ENCODE measurements around the gene CAPN12. TPM values are rescaled to one million over a fixed set of nuclear protein-coding genes. Genes with fewer than 3 reads are reported as not detected.

The CAPN12 gene
- total RNA-seq, 2 experiments from 2014 or later: 1.6 to 2.0 TPM

DNA sequence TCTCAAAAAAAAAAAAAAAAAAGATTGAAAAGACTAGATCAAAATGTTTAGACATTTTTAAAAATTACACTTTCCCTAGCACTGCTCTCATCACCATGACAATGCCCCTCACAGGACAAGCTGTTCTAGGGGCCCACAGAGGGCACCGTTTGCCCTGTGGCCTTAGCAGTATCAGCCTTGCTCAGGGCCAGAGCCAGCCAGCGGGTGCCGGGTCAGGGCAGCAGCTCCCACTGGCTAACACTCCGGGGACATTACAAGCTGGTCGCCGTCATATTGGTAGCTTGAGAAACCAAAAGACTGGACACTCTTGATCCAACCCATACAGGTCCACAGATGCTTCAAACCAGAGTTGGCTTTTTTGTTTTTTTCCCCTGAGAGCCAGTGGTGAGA, 18.0 kb downstream of the CAPN12 start:
- no peaks in the 10 kb centered on the region for H3K9me3 Mint-ChIP-seq
- TF ChIP-seq, protein P1, sequence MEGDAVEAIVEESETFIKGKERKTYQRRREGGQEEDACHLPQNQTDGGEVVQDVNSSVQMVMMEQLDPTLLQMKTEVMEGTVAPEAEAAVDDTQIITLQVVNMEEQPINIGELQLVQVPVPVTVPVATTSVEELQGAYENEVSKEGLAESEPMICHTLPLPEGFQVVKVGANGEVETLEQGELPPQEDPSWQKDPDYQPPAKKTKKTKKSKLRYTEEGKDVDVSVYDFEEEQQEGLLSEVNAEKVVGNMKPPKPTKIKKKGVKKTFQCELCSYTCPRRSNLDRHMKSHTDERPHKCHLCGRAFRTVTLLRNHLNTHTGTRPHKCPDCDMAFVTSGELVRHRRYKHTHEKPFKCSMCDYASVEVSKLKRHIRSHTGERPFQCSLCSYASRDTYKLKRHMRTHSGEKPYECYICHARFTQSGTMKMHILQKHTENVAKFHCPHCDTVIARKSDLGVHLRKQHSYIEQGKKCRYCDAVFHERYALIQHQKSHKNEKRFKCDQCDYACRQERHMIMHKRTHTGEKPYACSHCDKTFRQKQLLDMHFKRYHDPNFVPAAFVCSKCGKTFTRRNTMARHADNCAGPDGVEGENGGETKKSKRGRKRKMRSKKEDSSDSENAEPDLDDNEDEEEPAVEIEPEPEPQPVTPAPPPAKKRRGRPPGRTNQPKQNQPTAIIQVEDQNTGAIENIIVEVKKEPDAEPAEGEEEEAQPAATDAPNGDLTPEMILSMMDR (IDR thresholded peaks at IDR 0.05): no peak
- peaks cover 71% of the 10 kb centered on the region for H3K36me3 ChIP-seq (ENCODE audit: insufficient read depth, low read length)
- H3K4me3 Mint-ChIP-seq: no peak overlapping the region
- ChIA-PET CTCF (interaction anchor here (1.2 kb wide), 1 partner anchor 43 kb away, joined by 3 read pairs; no protein-coding TSS in a partner anchor), POLR2A (interaction anchor here (0.9 kb wide), 1 partner anchor 43 kb away, joined by 3 read pairs; no protein-coding TSS in a partner anchor)
- H3K4me1 Mint-ChIP-seq (ENCODE audit: low read depth): peaks cover 4% of the 10 kb centered on the region
- peak overlapping the region in 1 of 2 donors; percentile 15 for H3K27ac ChIP-seq (ENCODE audit: low read depth in 1 of 2, low read length in 2 of 2)
- no peak overlapping the region for H3K4me3 ChIP-seq (ENCODE audit: low read length)
- no peak for DNase-seq
- no peaks in the 10 kb centered on the region for H3K27me3 ChIP-seq (ENCODE audit: control insufficient read depth in 1 of 2, insufficient read depth in 2 of 2, low read length in 2 of 2)
- no peak overlapping the region for H3K27ac Mint-ChIP-seq
- H3K36me3 Mint-ChIP-seq (ENCODE audit: low read depth): peaks cover 33% of the 10 kb centered on the region
- no peaks in the 10 kb centered on the region for H3K27me3 Mint-ChIP-seq
- H3K9me3 ChIP-seq (ENCODE audit: control insufficient read depth in 1 of 2, insufficient read depth in 1 of 2, low read length in 2 of 2): no peaks in the 10 kb centered on the region
- H3K4me1 ChIP-seq (ENCODE audit: insufficient read depth, low read length): peaks cover 17% of the 10 kb centered on the region
- intact Hi-C loops (cut with DNase I, micrococcal nuclease): no loop called here
- no peak for ATAC-seq (ENCODE audit: poor library complexity)

DNA sequence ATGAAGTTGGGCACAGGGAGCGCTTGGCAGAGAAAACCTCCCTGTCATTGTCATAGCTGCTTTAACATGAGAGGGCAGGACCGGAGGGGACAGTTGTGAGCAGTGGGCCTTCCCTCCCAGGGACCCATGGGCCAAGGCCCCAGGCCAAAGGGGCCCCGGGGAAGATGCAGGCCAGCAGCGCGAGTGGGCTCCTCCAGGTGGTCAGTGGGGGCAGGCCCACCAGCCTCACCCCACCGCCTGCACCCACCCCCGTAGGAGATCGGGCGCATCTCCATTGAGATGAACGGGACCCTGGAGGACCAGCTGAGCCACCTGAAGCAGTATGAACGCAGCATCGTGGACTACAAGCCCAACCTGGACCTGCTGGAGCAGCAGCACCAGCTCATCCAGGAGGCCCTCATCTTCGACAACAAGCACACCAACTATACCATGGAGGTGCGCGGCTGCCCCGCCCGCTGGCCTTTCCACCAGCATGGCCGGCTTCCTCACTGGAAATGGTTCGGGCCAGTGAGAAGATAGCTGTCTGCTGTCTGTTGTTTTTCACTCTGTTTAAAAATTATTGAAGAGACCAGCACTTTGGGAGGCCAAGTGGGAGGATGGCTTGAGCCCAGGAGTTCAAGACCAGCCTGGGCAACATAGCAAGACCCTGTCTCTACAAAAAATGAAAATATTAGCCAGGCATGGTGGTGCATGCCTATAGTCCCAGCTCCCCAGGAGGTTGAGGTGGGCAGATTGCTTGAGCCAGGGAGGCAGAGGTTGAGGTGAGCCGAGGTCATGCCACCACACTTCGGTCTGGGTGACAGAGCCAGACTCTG, 18.6 kb downstream of the CAPN12 start:
- Mint-ChIP-seq H3K4me1 (ENCODE audit: low read depth) (peaks cover 4% of the 10 kb centered on the region), H3K36me3 (ENCODE audit: low read depth) (peaks cover 39% of the 10 kb centered on the region), H3K27ac (no peak overlapping the region), H3K4me3 (no peak overlapping the region), H3K9me3 (no peaks in the 10 kb centered on the region), H3K27me3 (no peaks in the 10 kb centered on the region)
- ChIA-PET CTCF (interaction anchor here (0.8 to 1.2 kb wide), 2 partner anchors 44 to 91 kb away, joined by 3 read pairs; no protein-coding TSS in a partner anchor), POLR2A (interaction anchor here (0.9 kb wide), 1 partner anchor 44 kb away, joined by 3 read pairs; no protein-coding TSS in a partner anchor)
- DNase-seq (no peak), ATAC-seq (ENCODE audit: poor library complexity) (no peak)
- Histone ChIP-seq H3K4me1 (ENCODE audit: insufficient read depth, low read length) (peaks cover 17% of the 10 kb centered on the region), H3K4me3 (ENCODE audit: low read length) (no peak overlapping the region), H3K27me3 (ENCODE audit: control insufficient read depth in 1 of 2, insufficient read depth in 2 of 2, low read length in 2 of 2) (no peaks in the 10 kb centered on the region), H3K9me3 (ENCODE audit: control insufficient read depth in 1 of 2, insufficient read depth in 1 of 2, low read length in 2 of 2) (no peaks in the 10 kb centered on the region), H3K27ac (ENCODE audit: low read depth in 1 of 2, low read length in 2 of 2) (no peak overlapping the region), H3K36me3 (ENCODE audit: insufficient read depth, low read length) (peaks cover 74% of the 10 kb centered on the region)
- intact Hi-C loops (cut with DNase I, micrococcal nuclease): no loop called here
- TF ChIP-seq, protein P1 (IDR thresholded peaks at IDR 0.05): no peak

DNA sequence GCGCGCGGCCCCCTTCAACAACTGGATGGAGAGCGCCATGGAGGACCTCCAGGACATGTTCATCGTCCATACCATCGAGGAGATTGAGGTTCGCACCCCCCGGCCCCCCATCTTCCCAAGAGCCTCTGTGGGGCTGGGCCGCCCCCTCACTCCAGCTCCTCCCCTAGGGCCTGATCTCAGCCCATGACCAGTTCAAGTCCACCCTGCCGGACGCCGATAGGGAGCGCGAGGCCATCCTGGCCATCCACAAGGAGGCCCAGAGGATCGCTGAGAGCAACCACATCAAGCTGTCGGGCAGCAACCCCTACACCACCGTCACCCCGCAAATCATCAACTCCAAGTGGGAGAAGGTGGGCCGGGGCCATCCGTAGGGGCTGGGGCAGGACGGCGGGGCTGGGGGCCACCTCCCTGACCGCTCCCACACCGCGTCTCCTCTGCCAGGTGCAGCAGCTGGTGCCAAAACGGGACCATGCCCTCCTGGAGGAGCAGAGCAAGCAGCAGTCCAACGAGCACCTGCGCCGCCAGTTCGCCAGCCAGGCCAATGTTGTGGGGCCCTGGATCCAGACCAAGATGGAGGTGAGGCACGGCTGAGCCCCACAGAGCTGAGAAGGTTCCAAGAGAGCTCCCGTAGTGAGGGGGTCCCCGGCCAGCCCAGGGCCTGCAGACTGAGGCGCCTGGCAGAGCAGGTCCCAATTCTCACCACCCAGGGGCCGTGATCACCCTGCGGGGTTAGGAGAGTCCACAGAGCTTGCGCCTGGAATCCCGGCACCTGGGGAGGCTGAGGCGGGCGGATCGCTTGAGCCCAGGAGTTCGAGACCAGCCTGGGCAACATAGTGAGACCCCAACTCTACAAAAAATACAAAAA, 20.1 kb downstream of the CAPN12 start:
- no peaks in the 10 kb centered on the region for H3K27me3 Mint-ChIP-seq
- H3K27ac Mint-ChIP-seq: no peak overlapping the region
- Histone ChIP-seq H3K4me3 (ENCODE audit: low read length) (no peak overlapping the region), H3K27ac (ENCODE audit: low read depth in 1 of 2, low read length in 2 of 2) (no peak overlapping the region), H3K27me3 (ENCODE audit: control insufficient read depth in 1 of 2, insufficient read depth in 2 of 2, low read length in 2 of 2) (no peaks in the 10 kb centered on the region), H3K36me3 (ENCODE audit: insufficient read depth, low read length) (peaks cover 78% of the 10 kb centered on the region), H3K9me3 (ENCODE audit: control insufficient read depth in 1 of 2, insufficient read depth in 1 of 2, low read length in 2 of 2) (no peaks in the 10 kb centered on the region), H3K4me1 (ENCODE audit: insufficient read depth, low read length) (peaks cover 13% of the 10 kb centered on the region)
- no peak for DNase-seq
- ChIA-PET CTCF (interaction anchor here (0.8 to 0.9 kb wide), 2 partner anchors 38 to 90 kb away, joined by 3 to 4 read pairs; no protein-coding TSS in a partner anchor), POLR2A (no interaction called here)
- no peaks in the 10 kb centered on the region for H3K4me1 Mint-ChIP-seq (ENCODE audit: low read depth)
- intact Hi-C loops (cut with DNase I, micrococcal nuclease): no loop called here
- TF ChIP-seq, protein P1 (IDR thresholded peaks at IDR 0.05): no peak
- no peak for ATAC-seq (ENCODE audit: poor library complexity)
- H3K36me3 Mint-ChIP-seq (ENCODE audit: low read depth): peaks cover 36% of the 10 kb centered on the region
- H3K4me3 Mint-ChIP-seq: no peak overlapping the region
- H3K9me3 Mint-ChIP-seq: no peaks in the 10 kb centered on the region
